GM13976 (cell line): ENCODE data around the gene ARID2.

Experiments used
- DNase-seq: peaks from one replicate; pipeline ENCODE4 v3.0.0; 2012; ENCODE audit warnings: low spot score
- in situ Hi-C: fragments of 300-500 bp; cut with MboI; formaldehyde crosslinking; loops from one replicate; pipeline ENCODE4 v1.12.0; 2022; ENCODE audit warnings: low sequenced_read_pairs, mixed read lengths, inconsistent platforms; ENCODE audit not compliant: unreplicated experiment
- TF ChIP-seq, protein P1 (sequence below): IDR thresholded peaks from 2 replicates; pipeline ENCODE4 v1.5.1; 2012; ENCODE audit warnings: borderline replicate concordance, mild to moderate bottlenecking; ENCODE audit not compliant: insufficient read depth; ENCODE audit errors: extremely low read depth, missing control alignments, control extremely low read depth

ARID2 gene

DNA sequence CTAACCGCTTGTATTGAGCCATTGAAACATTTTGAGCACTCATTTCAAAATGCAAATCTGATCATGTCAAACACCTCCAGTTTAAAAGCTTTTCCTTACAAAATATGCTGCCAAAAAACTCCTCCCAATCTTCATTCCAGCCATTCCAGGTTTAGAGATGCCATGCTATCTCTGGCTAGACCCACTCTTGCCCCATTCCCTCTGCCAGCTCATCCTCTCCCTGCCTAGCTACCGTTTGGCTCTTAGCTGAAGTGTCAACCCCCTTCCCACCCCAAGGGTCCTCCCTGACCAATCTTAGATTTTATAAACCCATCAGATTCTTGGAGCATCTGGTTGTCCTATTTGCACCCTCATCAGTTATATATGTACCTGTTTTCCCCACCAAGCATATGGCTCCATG lies 185.9 kb downstream of the ARID2 start:
- TF ChIP-seq, protein P1, sequence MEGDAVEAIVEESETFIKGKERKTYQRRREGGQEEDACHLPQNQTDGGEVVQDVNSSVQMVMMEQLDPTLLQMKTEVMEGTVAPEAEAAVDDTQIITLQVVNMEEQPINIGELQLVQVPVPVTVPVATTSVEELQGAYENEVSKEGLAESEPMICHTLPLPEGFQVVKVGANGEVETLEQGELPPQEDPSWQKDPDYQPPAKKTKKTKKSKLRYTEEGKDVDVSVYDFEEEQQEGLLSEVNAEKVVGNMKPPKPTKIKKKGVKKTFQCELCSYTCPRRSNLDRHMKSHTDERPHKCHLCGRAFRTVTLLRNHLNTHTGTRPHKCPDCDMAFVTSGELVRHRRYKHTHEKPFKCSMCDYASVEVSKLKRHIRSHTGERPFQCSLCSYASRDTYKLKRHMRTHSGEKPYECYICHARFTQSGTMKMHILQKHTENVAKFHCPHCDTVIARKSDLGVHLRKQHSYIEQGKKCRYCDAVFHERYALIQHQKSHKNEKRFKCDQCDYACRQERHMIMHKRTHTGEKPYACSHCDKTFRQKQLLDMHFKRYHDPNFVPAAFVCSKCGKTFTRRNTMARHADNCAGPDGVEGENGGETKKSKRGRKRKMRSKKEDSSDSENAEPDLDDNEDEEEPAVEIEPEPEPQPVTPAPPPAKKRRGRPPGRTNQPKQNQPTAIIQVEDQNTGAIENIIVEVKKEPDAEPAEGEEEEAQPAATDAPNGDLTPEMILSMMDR: no peak
- in situ Hi-C loops: no loop called here
- DNase-seq: no peak

- TF ChIP-seq, protein P1: no peak
- in situ Hi-C loops: no loop called here
- DNase-seq: no peak
Measured at GRCh38 chr12:45918818-45919217, 189.3 kb downstream of the ARID2 start.

- TF ChIP-seq, protein P1: no peak
- in situ Hi-C loops: no loop called here
- DNase-seq: no peak
Measured at GRCh38 chr12:45928309-45928708, 198.8 kb downstream of the ARID2 start.

DNA sequence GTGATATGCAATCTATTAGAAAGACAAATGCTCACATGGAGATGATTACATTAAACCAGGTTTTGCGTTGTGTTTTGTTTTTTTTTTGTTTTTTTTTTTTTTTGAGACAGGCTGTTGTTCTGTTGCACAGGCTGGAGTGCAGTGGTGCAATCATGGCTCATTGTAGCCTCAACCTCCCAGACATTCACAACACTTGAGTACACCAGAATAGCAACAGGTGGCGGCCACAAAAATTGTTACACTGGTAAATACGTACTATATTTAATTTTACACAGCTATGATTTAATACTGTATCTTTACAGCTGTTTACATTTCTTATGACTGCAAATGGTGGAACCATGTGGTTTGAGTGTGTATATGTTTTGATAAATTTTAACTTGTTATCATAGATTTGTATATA lies 200.9 kb downstream of the ARID2 start:
- in situ Hi-C loops: no loop called here
- DNase-seq: no peak
- TF ChIP-seq, protein P1: no peak

- TF ChIP-seq, protein P1: no peak
- in situ Hi-C loops: no loop called here
- no peak for DNase-seq
Measured at GRCh38 chr12:45933504-45933903, 204.0 kb downstream of the ARID2 start.

DNA sequence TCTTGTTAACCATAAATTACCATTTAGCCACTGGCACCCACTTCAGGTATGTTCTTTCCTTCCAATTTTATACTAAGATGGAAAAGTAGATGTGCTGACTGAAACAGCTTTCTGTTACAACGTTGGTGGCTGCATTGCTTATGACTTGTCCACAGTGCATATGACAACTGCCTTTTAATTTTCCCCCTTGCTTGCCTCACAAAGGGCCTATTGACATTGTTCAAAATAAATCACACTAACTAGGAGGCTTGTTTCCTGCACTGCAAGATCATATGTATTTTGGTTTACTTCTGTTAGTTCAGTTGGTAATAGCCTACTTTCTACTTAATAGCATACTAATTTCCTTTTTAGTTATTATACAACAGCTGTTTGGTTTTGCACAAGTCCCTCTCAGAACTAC lies 205.4 kb downstream of the ARID2 start:
- TF ChIP-seq, protein P1: no peak
- in situ Hi-C loops: no loop called here
- DNase-seq: no peak

GRCh38 chr12:45938566-45938965 lies 209.1 kb downstream of the ARID2 start:
- TF ChIP-seq, protein P1: no peak
- DNase-seq: no peak
- in situ Hi-C loops: no loop called here
